Nephron progenitor cell (in vitro differentiated cells): ENCODE data around the gene ANKRD28.
A peak's percentile ranks its signal among the peaks of the same experiment; 100 is the strongest.

Experiments
- DNase-seq: peaks from one replicate; pipeline ENCODE4 v3.0.0; 2021
- H3K27ac Mint-ChIP-seq: 2 replicates; pipeline ENCODE4 v1.8.0; 2021; ENCODE audit warnings: mild to moderate bottlenecking, moderate library complexity, mixed read lengths
- H3K27me3 Mint-ChIP-seq: 2 replicates; pipeline ENCODE4 v1.8.0; 2021; ENCODE audit warnings: mild to moderate bottlenecking, low read depth, mixed read lengths; ENCODE audit not compliant: poor library complexity
- H3K36me3 Mint-ChIP-seq: 2 replicates; pipeline ENCODE4 v1.8.0; 2021; ENCODE audit warnings: low read depth, mixed read lengths
- H3K4me1 Mint-ChIP-seq: 2 replicates; pipeline ENCODE4 v1.8.0; 2021; ENCODE audit warnings: mixed read lengths
- H3K4me3 Mint-ChIP-seq: 2 replicates; pipeline ENCODE4 v1.8.0; 2021; ENCODE audit warnings: mild to moderate bottlenecking, moderate library complexity, mixed read lengths
- H3K9me3 Mint-ChIP-seq: 2 replicates; pipeline ENCODE4 v1.8.0; 2021; ENCODE audit warnings: mild to moderate bottlenecking, moderate library complexity, mixed read lengths
- CTCF ChIP-seq: fragments of 200-600 bp; sonication (generic); IDR thresholded peaks from 2 replicates; pipeline ENCODE4 v1.5.0; 2021; ENCODE audit warnings: antibody characterized with exemption

ANKRD28 gene

DNA sequence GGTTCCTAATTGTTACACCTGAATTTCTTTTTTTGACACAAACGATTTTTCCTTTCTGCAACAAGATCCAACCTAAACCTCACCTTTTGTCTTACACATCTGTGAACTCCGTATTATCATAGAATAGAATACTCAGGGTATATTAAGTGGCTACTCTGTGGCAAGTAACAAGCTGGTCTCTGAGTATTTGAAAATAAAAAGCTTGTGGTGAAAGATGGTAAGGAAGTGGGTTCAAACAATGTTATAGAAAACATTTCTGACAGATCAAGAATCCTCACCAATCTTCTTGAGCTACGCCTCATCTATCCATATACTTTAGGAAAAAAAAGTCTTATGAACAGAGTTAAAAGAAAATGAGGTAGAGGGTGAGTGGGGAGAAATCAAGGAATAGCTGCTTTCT, 3.5 kb upstream of the ANKRD28 start:
- Mint-ChIP-seq H3K27me3 (no peaks in the 10 kb centered on the region), H3K9me3 (no peaks in the 10 kb centered on the region), H3K4me1 (peaks cover 45% of the 10 kb centered on the region), H3K36me3 (peaks cover 11% of the 10 kb centered on the region), H3K4me3 (no peak overlapping the region), H3K27ac (no peak overlapping the region)
- DNase-seq = no peak
- TF ChIP-seq CTCF = no peak

DNA sequence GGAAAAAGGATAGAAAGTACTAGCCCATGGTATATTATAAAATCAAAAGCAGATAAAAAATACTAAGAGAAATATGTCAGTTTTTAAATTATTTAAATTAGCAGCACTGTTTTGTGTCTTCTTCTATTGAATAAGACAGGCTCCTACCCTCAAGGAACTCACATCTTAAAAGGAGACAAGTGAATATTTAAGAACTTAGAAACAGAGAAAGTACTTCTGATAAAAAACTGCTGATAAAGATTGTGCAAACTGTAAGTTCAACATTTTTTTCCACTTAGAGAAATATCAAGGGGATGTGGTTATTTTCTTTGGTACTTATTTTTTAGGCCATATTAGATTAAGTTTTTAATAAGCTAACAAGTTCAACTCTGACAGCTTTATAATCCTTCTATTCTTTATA, 3.0 kb upstream of the ANKRD28 start:
- no peaks in the 10 kb centered on the region for H3K9me3 Mint-ChIP-seq
- H3K4me1 Mint-ChIP-seq = peaks cover 50% of the 10 kb centered on the region
- no peak overlapping the region for H3K4me3 Mint-ChIP-seq
- TF ChIP-seq CTCF = no peak
- H3K27ac Mint-ChIP-seq = no peak overlapping the region
- no peaks in the 10 kb centered on the region for H3K27me3 Mint-ChIP-seq
- peaks cover 11% of the 10 kb centered on the region for H3K36me3 Mint-ChIP-seq
- DNase-seq = no peak

GRCh38 chr3:15800327-15800726, 2.5 kb upstream of the ANKRD28 start:
- Mint-ChIP-seq H3K27me3 (no peaks in the 10 kb centered on the region), H3K36me3 (peaks cover 11% of the 10 kb centered on the region), H3K4me1 (peaks cover 55% of the 10 kb centered on the region), H3K4me3 (no peak overlapping the region), H3K27ac (no peak overlapping the region), H3K9me3 (no peaks in the 10 kb centered on the region)
- TF ChIP-seq CTCF = no peak
- no peak for DNase-seq

- Mint-ChIP-seq H3K9me3 (no peaks in the 10 kb centered on the region), H3K27ac (no peak overlapping the region), H3K4me1 (peaks cover 61% of the 10 kb centered on the region), H3K27me3 (no peaks in the 10 kb centered on the region), H3K4me3 (peak overlapping the region; percentile 57), H3K36me3 (peaks cover 8% of the 10 kb centered on the region)
- no peak for DNase-seq
- TF ChIP-seq CTCF = no peak
Measured at GRCh38 chr3:15798533-15799245, 910 bp upstream of the ANKRD28 start.

DNA sequence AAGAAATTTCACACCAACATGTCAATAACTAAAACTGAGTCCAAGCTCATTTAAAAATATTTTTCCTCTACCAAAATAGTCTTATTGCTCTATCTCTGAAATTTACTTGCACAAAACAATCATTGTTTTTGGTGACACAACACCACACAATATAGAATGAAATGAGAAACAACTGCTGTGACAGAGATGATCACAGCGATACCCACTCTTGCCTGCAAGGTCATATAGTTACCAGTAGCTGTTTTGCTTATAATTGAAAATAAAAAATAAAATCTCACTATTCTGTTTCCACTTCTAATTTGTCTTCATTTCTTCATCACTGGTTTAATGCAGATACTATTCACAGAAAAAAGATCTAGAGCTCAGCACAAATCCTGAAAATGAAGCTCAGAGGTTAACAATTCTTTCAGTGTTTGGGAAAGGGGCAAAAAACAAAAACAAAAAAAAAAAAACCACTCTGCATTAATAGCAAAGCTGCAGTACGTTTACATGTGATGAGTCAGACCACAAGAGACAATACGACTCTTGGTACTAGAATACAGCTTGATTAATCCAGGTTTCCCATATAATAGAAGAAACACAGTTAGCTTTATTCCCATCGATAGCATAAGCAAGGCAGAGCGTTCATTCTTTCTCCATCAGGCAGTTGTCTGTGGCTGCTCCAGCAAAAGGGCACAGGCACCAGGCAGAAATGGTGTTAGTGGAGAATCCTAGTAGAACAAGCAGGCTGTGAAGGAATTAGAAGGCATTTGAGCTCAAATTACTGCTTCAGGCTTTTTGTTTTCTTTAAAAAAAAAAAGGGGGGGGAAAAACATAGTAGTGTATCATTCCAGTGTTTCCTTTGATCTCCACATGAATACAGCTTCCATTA, 773 bp downstream of the ANKRD28 start:
- Mint-ChIP-seq H3K27ac (peak overlapping the region; percentile 99), H3K27me3 (no peaks in the 10 kb centered on the region), H3K9me3 (peaks cover 4% of the 10 kb centered on the region), H3K36me3 (peaks cover 18% of the 10 kb centered on the region), H3K4me1 (peaks cover 61% of the 10 kb centered on the region), H3K4me3 (peak overlapping the region; percentile 82)
- TF ChIP-seq CTCF = no peak
- peak; percentile 27 for DNase-seq
